Esophagus (tissue), 2 donors: Measurements from ENCODE around the gene SLC25A13. TPM values are rescaled to one million over a fixed set of nuclear protein-coding genes. Genes with fewer than 3 reads are reported as not detected.

Experiments used
- H3K27ac ChIP-seq, 2 donors: one replicate each; pipeline ENCODE4 v1.5.1; 2013; ENCODE audit warnings: low read depth in 2 of 2, mild to moderate bottlenecking in 2 of 2, inconsistent platforms in 1 of 2, low read length in 1 of 2, moderate library complexity in 1 of 2
- H3K27me3 ChIP-seq, 2 donors: one replicate each; pipeline ENCODE4 v1.6.1; 2013; ENCODE audit warnings: low read length in 2 of 2, control low read depth in 1 of 2, mild to moderate bottlenecking in 1 of 2; ENCODE audit not compliant: insufficient read depth in 2 of 2, control insufficient read depth in 1 of 2
- H3K36me3 ChIP-seq, 2 donors: one replicate each; pipeline ENCODE4 v1.6.1; 2013; ENCODE audit warnings: low read length in 1 of 2; ENCODE audit not compliant: control insufficient read depth in 2 of 2, insufficient read depth in 2 of 2
- H3K4me1 ChIP-seq, 2 donors: one replicate each; pipeline ENCODE4 v1.6.1; 2013; ENCODE audit warnings: low read length in 1 of 2; ENCODE audit not compliant: control insufficient read depth in 2 of 2, insufficient read depth in 2 of 2
- H3K4me3 ChIP-seq, 2 donors: one replicate each; pipeline ENCODE4 v1.5.1; 2013; ENCODE audit warnings: low read length in 2 of 2, mild to moderate bottlenecking in 2 of 2, low read depth in 1 of 2, moderate library complexity in 1 of 2
- H3K9me3 ChIP-seq, 2 donors: one replicate each; pipeline ENCODE4 v1.6.1; 2013; ENCODE audit warnings: mild to moderate bottlenecking in 2 of 2, low read depth in 1 of 2, low read length in 1 of 2, moderate library complexity in 1 of 2; ENCODE audit not compliant: control insufficient read depth in 2 of 2, insufficient read depth in 1 of 2
- WGBS, 2 donors: extraction: QIAGEN DNeasy Blood & Tissue Kit; methylation state at CpG; one replicate each; pipeline ENCODE4 v1.1.7; 2013; 5-methylcytosine and 5-hydroxymethylcytosine counted together
- polyA plus RNA-seq, 2 donors: library from polyadenylated mRNA; stranded (reverse); fragments of 200-250 nt; gene quantifications; one replicate each; pipeline ENCODE4 v1.2.3, GENCODE V29; 2013
- donor health status: healthy with polysubstance abuse.
- donor health status: Bipolar disorder and iron deficiency.

The SLC25A13 gene
- polyA plus RNA-seq, 2 donors = 4.8 to 10.0 TPM

DNA sequence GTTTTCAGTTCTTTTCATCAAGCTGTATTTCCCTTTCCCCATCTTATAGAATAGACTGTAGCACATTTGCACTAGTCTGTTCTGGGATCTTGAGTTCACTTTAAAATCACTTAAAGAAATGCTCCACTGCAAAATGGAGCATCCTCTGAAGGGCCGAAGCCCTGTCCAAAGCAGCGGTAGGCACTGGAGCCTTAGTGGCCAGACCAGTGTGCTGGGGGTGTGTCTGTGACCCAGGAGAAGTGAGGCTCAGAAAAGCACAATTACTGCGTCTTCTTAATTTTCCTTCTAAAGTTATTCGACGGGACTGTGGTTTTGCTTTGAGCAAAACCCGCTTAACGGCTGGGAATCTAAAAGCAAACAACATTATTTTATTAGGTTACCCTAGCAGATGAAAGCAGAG, 205.7 kb downstream of the SLC25A13 start:
- no peak overlapping the region for H3K4me3 ChIP-seq
- 88 to 90% methylated on average over 7 of the region's 7 CpGs for WGBS, 2 donors
- H3K27ac ChIP-seq = no peak overlapping the region
- peaks cover 0 to 2% of the 10 kb centered on the region in 2 donors for H3K36me3 ChIP-seq
- no peaks in the 10 kb centered on the region for H3K9me3 ChIP-seq
- H3K4me1 ChIP-seq = no peaks in the 10 kb centered on the region
- no peaks in the 10 kb centered on the region for H3K27me3 ChIP-seq

DNA sequence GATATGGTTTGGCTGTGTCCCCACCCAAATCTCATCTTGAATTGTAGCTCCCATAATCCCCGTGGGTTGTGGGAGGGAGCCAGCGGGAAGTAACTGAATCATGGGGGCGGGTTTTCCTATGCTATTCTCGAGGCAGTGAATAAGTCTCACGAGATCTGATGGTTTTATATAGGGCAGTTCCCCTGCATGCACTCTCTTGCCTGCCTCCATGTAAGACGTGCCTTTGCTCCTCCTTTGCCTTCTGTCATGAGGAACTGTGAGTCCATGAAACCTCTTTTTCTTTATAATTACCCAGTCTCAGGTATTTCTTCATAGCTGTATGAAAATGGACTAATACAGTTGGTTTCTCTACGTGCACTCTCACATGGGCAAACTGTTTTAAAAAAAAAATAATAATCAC, 207.7 kb downstream of the SLC25A13 start:
- Histone ChIP-seq H3K27ac (no peak overlapping the region), H3K4me1 (no peaks in the 10 kb centered on the region), H3K9me3 (no peaks in the 10 kb centered on the region), H3K27me3 (no peaks in the 10 kb centered on the region), H3K4me3 (no peak overlapping the region), H3K36me3 (no peaks in the 10 kb centered on the region)
- 89 to 97% methylated on average over 7 of the region's 7 CpGs for WGBS, 2 donors

DNA sequence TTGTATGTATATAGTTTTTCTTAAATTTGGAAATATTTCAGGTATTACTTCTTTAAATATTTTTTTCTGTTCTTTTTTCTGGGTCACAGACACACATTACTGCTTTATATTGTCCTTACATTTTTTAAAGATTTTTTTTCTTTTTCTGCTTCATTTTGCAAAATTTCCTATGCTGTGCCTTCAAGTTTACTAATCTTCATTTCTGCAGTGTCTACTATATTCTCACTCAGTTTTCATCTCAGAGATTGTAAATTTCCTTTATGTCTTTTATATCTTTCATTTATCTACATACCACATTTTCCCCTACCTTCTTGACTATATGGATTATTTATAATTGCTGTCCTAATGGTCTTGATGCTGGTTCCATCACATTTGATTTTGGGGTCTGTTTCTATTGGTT, 210.5 kb downstream of the SLC25A13 start:
- H3K4me3 ChIP-seq = no peak overlapping the region
- no peaks in the 10 kb centered on the region for H3K36me3 ChIP-seq
- H3K27me3 ChIP-seq = no peaks in the 10 kb centered on the region
- H3K4me1 ChIP-seq = no peaks in the 10 kb centered on the region
- H3K27ac ChIP-seq = no peak overlapping the region
- no peaks in the 10 kb centered on the region for H3K9me3 ChIP-seq

DNA sequence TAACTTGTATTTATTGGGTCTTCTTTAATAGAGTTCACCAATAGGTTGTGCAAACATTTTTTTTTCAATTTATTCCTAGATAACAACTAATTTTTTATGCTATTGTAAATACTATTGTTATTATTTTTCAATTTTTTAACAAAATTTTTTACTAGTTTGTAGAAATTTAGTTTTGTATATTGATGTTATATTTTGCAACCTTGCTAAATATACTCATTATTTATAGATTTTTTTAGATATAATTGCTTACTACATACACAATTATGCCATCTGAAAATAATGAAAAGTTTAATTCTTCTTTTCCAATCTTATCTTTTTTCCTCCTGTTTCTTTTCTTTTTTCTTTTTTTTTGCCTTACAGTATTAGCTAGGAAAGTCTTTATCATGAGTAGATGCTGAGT, 216.9 kb downstream of the SLC25A13 start:
- Histone ChIP-seq H3K27ac (no peak overlapping the region), H3K27me3 (no peaks in the 10 kb centered on the region), H3K4me1 (no peaks in the 10 kb centered on the region), H3K36me3 (no peaks in the 10 kb centered on the region), H3K9me3 (no peaks in the 10 kb centered on the region), H3K4me3 (no peak overlapping the region)

DNA sequence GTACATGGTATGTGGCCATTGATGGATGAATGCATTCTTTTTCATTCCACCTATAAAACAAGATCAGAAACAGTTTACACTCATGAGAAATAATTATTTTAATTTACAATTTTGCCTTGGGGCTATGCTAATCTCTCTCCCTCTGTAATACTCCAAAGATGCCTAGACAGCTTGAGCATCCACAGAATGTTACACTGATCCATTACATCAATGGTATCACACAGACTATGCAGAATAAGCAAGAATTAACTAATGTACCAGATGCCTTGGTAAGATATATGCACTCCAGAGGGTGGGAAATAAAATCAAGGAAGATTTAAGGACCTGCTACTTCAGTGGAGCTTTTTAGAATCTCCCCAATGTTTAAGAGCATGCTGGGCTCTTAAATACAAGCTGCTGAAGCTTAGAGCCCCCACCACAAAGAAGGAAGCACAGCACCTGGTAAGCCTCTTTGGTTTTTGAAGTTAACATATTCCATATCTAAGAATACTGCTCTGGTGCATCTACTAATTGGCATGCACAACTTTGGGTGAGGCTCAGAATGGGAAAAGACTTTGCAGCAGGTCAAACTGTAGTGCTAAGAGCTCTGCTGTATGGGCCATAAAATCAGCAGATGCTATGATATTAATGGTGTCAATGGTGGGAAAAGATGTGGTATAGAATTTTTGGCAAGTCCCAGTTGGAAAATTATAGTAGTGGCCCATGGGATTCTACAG, 219.6 kb downstream of the SLC25A13 start:
- Histone ChIP-seq H3K27me3 (no peaks in the 10 kb centered on the region), H3K4me1 (no peaks in the 10 kb centered on the region), H3K27ac (no peak overlapping the region)

DNA sequence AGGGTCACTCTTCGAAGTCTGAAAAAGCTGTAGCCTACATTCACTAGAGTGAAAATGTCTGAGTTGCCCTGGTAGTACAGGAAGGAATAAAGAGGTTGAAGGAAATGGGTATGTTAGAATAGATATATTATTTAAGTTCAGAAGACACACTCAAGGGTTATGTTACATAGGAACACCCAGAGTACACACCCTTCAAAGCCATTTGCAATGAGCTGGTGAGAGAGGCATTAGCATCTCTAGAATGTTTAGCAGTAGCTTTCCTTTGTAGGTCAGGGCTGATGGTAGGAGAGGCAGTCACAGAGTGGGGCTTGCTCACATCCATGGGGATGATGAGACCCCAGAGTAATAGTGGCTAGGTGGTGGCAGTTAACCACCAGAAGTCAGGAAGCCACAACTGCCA, 221.2 kb downstream of the SLC25A13 start:
- Histone ChIP-seq H3K36me3 (no peaks in the 10 kb centered on the region), H3K4me3 (no peak overlapping the region), H3K27me3 (no peaks in the 10 kb centered on the region), H3K4me1 (no peaks in the 10 kb centered on the region), H3K27ac (no peak overlapping the region), H3K9me3 (peaks cover 0 to 3% of the 10 kb centered on the region in 2 donors)
- WGBS, 2 donors = 72 to 87% methylated on average over 1 of the region's 1 CpG

More for the DNA sequence above, 219.6 kb downstream of the SLC25A13 start:
- Histone ChIP-seq H3K36me3 (no peaks in the 10 kb centered on the region), H3K9me3 (peaks cover 0 to 3% of the 10 kb centered on the region in 2 donors), H3K4me3 (no peak overlapping the region)

DNA sequence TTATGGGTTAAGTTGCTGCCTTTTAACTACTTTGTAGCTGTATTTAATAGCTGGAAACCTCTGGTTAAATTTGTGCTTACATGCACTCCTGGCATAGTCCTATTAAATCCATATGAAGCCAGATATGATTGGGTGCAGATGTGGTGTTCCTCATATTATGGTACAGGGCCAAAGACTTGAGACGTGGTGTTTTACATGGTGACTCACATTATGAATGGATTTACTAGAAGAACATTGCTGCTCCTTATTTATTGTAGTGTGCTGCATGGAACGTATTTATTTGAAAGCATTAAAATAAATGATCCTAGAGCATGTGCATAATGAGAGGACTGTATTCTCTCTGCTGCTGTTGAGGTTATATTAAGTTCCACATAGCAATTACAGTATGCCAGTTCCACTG, 224.1 kb downstream of the SLC25A13 start:
- Histone ChIP-seq H3K4me3 (no peak overlapping the region), H3K36me3 (no peaks in the 10 kb centered on the region), H3K4me1 (no peaks in the 10 kb centered on the region), H3K9me3 (peaks cover 0 to 3% of the 10 kb centered on the region in 2 donors), H3K27ac (no peak overlapping the region), H3K27me3 (no peaks in the 10 kb centered on the region)
- 35 to 61% methylated on average over 2 of the region's 2 CpGs for WGBS, 2 donors

DNA sequence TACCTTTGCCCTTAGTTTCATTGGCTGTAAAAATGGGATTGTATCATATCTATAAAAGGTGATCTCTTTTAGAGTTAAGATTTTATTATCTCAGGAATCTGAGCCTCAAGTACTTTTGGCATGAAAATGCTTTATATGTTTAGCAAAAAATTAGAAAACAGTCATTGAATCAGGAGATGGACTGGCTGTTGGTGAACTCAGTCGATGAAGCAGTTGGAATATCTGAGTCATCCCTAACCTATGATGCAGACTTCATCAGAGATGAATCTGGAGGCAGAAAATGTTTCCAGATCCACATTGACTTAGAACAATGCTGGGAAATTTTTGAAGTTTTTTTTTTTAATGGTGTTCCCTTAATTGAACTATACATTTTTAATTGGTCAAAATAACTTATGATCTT, 228.5 kb downstream of the SLC25A13 start:
- Histone ChIP-seq H3K4me1 (no peaks in the 10 kb centered on the region), H3K36me3 (no peaks in the 10 kb centered on the region), H3K4me3 (no peak overlapping the region), H3K27me3 (no peaks in the 10 kb centered on the region), H3K27ac (no peak overlapping the region), H3K9me3 (no peaks in the 10 kb centered on the region)
- WGBS, 2 donors = 19 to 24% methylated on average over 1 of the region's 1 CpG

DNA sequence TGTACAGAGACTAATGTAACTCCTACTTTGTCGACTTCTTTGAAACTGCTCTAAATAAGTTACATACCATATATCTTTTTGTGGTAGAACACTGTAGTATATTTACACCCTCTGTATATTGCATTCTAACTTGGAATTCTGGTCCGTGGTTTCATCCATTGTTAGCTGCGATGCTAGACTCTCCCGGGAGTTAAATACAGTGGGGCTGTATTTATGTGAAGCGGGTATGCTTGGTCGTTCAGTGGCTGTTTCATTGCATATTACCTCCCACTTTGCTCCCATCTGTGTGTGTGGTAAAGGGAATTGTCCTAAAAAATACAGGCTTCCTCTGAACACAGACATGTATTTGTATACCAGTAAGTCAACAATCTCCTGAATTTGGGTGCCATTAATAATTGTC, 231.1 kb downstream of the SLC25A13 start:
- H3K4me1 ChIP-seq = no peaks in the 10 kb centered on the region
- WGBS, 2 donors = 81 to 87% methylated on average over 6 of the region's 6 CpGs

DNA sequence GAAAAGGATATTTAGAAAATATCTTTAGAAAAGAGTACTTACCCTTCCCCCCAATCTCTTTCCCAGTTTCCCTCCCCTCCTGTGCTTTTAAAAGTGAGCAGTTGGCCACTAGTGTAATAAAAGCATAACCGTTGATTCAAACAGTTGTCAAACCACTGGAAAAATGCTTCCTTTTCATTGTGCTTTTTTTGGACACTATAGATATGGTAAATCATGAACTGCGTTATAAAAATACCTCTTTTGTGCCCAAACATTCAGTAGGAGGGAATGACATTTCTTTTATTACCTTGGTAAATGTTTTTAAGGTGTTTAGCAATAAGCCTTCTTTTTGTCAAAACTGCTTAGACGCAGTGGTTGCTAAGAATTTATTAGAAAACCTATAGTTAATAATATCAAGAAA, 232.4 kb downstream of the SLC25A13 start:
- H3K9me3 ChIP-seq = no peaks in the 10 kb centered on the region
- no peak overlapping the region for H3K27ac ChIP-seq
- no peaks in the 10 kb centered on the region for H3K36me3 ChIP-seq
- no peaks in the 10 kb centered on the region for H3K4me1 ChIP-seq
- no peak overlapping the region for H3K4me3 ChIP-seq
- 70 to 75% methylated on average over 3 of the region's 3 CpGs for WGBS, 2 donors
- no peaks in the 10 kb centered on the region for H3K27me3 ChIP-seq

More for the DNA sequence above, 231.1 kb downstream of the SLC25A13 start:
- no peaks in the 10 kb centered on the region for H3K27me3 ChIP-seq
- no peak overlapping the region for H3K4me3 ChIP-seq
- H3K9me3 ChIP-seq = no peaks in the 10 kb centered on the region
- no peaks in the 10 kb centered on the region for H3K36me3 ChIP-seq
- no peak overlapping the region for H3K27ac ChIP-seq
